Activated CD8-positive, alpha-beta memory T cell treated with anti-CD3 and anti-CD28 coated beads for 1 hour (primary cell): ENCODE data around the gene UNKL.
"Not testable (repeated sequence)": the region's sequence is repeated elsewhere in the genome, so short reads cannot be mapped to it uniquely, and the experiment has no call there.

Source experiments
- DNase-seq, 2 donors: peaks; one replicate each; pipeline ENCODE4 v3.0.0-alpha.2; 2020; ENCODE audit warnings: low read depth in 1 of 2; ENCODE audit errors: extremely low read depth in 1 of 2

UNKL gene

DNA sequence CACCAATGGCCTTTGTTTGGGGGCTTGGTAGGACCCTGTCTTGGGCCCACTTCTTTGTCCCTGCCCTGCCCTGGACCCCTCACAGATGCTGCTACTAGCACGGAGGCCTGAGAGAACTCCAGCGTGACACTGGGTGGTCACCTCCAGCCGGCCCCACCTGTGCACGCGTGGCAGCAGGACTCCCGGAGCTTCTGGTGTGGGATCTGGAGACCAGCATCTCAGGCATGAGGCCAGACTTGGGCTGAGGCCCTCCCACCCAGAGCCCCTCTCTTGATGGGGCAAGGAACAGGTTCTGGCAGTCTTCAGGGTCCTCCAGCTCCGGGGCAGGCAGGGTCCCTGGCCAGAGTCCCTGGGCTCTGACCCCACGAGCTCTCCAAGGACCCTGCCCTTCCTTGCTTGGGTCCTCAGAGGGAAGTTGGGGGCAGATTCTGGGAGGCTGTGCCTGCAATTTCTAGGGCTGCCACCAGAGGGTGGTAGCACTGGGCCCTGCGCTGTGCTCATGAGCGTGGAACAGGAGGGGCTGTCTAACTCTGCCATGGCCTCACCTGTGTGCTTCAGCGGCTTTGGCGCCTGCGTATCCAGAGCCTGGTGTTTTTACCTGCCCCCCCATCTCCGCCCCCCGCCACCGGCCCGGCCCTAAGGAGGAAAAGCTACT, 84.1 kb downstream of the UNKL start:
- no peak for DNase-seq

DNA sequence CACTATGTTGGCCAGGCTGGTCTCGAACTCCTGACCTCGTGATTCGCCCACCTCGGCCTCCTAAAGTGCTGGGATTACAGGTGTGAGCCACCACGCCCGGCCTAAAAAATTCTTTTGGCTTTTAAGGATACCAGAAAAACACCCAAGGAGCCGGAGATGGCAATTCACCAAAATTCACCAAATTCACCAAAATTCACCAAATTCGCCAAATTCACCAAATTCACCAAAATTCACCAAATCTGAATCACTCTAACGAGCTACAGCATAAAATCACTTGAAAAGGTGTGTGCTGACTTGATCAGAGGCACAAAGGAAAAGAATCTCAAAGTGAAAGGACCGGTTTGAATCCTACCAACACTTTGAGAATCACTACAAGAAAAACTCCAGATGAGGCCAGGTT, 85.5 kb downstream of the UNKL start:
- DNase-seq, result not testable (repeated sequence)

DNA sequence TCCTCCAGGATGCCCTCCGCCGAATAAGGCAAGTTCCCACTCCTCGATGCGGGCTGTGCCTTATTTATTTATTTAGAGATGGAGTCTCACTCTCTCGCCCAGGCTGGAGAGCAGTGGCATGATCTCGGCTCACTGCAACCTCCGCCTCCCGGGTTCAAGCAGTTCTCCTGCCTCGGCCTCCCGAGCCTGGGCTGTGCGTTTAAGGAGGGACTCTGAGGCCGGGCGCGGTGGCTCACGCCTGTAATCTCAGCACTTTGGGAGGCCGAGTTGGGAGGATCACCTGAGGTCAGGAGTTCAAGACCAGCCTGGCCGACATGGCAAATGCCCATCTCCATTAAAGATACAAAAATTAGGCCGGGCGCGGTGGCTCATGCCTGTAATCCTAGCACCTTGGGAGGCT, 86.4 kb downstream of the UNKL start:
- not testable (repeated sequence) for DNase-seq

DNA sequence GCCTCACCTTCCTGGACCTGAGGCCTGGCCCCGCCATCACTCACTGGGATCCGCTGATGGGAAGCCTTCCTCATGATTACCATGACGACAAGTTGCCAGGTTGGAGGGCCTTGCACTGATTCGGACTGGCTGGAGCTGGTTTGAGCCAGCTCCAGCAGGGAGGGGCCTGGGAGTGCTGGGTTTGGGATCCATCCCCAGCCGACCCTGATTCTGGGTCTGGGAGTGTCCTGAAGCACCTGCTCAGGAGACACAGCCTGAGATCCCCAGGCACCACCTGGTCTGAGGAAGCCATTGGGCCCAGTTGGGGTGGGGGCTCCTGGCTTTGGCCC, 86.9 kb downstream of the UNKL start:
- DNase-seq, result no peak

DNA sequence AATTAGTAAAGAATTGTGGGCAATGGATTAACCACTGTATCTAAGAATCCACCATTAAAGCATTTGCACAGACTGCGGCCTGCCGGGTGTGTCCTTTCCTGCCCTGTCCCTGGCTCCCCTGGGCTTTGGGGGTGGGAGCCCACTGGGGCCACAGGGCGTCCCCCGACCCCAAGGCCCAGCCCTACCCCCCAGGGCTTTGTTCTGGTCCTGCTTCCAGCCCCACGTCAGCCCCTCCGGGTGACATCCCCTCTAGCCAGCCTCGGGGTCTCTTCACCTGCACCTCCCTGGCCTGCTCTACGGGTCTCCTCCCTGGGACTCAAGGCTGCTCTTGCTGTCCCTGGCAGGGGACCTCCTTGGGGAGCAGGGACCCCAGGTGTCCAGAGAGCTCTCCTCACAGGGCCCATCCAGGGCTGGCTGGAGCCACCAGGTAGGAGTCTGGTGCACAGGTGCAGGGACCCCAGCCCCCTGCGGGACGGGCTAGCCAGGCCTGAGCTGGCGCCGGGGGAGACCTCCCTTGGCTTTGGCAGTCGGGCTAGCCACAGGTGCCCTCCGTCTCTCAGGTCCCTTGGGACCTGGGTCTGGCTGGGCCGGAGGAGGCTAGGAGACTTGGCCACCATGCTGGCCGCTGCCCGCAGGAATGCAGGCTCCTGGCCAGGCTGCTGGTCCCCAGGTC, 87.4 kb downstream of the UNKL start:
- no peak for DNase-seq

DNA sequence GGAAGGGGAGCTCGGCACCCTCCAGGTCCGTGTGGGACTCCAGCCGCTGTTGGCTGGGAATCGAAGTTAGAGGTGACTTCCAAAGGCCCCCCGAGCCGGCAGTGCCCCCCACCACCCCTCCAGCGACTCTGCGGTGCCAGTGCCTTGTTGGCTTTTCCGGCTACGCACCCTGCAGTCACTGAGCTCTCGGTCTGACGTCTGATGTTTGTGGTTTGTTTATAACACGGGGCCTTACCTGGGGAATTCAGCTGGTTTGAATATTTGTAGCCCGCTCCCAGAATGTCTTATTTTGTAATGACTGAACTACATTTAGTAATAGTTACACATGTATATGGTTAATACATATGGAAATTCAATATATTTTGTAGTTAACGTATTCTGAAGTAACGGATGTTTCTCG, 88.1 kb downstream of the UNKL start:
- DNase-seq, result no peak

DNA sequence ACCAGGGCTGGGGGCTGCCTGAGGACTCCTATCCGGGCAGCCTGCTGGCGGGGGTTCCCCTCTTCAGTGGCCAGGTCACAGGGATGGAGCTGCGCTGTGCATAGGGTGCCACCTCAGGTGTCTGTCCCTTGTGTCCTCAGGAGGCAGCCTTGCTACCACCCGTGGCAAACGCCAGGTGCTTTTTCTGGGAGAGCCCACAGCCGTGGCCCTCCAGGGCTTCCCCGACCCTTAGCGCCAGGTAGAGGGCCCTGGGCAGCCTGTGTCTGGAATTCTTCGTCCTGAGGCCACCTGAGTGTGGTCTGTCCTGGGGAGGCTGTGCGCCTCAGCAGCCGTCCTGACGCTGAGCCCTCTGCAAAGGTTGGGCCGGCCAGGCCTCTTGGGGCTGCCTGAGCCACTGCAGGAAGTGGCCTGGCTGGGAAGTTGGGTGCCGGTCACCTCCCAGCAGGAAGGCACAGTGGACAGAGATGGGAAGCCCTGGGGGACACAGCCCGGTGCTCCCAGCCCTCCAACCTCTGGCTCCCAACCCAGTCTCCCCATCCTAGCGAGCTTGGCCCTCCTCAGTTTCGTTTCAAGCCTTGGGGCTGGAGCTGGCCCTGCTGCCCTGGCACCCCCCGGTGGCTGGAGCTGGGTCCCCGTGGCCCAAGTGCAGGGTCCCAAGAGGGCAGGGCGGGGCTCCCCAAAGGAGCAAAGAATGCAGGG, 88.7 kb downstream of the UNKL start:
- DNase-seq, result no peak

DNA sequence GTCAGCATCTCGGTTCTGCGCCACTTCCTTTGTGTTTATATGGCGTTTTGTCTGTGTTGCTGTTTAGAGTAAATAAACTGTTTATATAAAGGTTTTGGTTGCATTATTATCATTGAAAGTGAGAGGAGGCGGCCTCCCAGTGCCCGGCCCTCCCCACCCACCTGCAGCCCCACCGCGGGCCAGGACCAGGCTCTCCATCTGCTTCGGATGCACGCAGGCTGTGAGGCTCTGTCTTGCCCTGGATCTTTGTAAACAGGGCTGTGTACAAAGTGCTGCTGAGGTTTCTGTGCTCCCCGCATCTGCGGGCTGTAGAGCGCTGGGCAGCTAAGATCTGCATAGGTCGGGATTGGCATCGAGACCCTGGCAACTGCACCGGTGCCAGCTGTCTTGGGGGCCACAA, 89.2 kb downstream of the UNKL start:
- no peak for DNase-seq

DNA sequence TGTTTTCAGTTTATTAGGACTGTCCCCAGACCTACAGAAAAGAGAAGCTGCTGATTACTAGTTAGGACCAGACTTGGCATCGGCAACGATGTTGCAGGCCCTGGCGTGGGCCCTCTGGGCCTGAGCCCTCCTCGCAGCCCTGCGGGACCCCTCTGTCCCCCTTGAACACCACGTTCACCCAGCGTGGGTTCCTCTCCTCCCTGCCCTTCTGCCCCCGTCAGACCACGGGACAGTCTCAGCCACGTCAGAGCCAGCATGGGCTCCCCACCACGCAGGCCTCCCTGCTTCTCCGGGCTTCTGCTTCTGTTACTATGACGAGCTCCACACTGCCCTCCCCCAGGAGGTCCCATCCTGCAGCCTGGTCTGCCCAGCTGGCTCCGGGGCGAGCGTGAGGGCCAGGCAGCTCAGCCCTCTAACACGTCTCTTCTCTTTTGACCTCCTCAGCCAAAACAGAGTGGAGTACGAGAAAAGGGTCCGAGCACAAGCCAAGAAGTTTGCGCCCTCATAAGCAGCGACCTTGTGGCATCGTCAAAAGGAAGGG, 90.1 kb downstream of the UNKL start:
- DNase-seq, result no peak

DNA sequence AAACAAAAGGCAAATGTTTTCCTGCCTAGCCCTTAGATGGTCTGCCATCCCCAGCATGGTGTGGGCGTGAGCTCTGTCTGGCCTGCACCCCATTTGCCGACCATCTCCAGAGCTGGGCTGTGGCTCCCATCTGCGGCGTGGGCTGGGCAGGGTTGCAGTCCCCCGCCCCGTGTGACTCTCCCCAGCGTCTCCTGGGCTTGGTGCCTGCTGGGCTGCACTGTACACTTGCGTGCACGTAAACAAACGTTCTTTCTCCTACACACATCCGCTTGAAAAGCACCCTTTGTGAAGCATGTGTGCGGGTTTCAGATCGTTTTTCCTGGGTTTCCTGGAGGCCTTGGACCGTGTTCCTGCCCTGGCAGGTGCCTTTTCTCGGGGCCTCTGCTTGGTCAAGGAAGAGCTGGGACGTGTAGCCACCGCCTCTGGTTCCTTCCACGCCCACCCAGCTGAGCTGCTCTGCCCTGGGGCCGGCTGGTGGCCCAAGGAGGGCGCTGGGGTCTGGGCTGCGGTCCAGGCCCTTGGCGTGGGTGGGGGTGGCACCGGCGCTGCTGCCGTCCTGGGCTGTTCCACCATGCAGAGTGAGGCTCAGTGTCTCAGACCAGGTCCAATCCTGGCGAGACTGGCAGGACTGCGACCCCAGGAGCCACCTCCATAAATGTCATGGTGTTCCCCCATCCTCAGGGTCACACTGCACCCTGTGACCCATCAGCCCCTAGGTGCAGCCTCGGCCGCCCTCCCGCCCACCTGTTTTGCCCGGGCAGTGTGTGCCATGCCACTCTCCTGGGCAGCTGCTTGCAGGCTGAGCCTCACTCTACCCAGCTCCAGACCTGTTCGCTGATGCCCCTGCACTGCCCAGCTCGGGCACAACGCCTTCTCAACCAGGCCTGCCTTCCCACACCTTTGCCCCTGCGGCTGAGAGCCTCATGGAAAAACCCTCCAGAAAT, 90.9 kb downstream of the UNKL start:
- DNase-seq, result no peak

DNA sequence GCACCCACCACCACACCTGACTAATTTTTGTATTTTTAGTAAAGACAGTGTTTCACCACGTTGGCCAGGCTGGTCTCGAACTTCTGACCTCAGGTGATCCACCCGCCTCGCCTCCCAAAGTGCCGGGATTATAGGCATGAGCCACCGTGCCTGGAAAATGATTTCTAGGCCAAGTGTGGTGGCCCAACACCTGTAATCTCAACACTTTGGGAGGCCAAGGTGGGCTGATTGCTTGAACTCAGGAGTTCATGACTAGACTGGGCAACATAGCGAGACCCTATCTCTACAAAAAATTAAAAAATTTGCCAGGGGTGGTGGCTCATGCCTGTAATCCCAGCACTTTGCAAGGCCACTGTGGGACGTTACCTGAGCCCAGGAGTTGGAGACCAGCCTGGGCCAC, 92.1 kb downstream of the UNKL start:
- DNase-seq, result no peak

DNA sequence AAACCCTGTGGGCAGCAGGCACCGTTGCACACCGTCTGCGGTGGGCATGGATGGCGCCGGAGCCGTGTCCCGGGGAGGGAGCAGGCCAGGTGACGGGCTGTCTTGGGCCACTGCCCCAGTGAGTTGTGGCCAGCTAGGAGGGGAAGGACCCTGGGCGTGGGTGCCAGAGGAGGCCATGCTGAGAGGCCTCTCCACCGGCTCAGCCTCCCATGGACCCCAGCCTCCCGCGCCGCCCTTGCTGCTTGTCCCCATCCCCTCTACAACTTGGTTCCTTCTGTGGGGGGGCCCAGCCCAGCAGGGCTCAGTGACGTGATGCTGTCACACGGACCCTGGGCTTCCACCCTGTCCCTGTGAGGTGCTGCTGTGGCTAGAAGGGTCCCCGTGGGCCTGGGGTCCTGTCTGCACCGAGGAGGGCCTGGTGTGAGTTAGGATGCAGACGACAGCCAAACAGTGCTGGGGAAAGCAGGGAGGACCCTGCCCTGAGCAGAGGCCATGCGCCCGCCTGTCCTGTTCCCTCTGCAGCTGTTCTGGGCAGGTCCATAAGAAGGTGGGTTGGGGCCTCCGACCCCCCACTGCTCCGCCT, 93.8 kb downstream of the UNKL start:
- no peak for DNase-seq

DNA sequence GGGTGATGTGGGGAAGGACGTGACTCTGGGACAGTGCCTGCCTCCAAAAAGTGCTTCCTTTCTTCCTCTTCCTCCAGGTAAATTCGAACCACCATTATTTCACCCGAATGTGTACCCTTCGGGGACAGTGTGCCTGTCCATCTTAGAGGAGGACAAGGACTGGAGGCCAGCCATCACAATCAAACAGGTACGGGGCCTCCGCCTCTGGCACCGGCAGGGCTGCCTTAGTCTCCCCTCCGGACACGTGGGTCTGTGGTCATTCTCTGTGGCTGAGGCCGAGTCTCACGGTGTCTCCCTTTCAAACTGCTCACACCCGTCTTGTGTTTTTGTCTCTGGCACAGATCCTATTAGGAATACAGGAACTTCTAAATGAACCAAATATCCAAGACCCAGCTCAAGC, 94.4 kb downstream of the UNKL start:
- no peak for DNase-seq

DNA sequence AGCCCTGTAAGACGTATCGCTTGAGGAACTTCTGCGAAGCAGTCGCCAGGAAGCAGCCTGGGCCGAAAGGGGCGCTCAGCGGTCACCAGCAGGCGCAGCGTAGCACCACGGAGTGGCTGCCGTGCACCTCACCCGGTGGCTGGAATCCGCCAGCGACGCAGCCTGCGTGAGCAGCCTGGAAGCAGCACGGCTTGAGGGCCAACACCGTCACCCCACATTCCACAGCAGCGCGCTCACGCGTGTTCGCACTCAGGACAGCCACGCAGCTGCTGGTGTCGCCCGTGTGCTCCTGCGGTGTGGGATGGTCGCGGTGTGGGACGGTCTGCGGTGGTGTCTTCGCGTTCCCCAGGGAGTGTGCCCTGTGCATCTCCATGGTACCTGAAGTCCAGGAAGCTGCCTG, 95.5 kb downstream of the UNKL start:
- DNase-seq, result no peak

DNA sequence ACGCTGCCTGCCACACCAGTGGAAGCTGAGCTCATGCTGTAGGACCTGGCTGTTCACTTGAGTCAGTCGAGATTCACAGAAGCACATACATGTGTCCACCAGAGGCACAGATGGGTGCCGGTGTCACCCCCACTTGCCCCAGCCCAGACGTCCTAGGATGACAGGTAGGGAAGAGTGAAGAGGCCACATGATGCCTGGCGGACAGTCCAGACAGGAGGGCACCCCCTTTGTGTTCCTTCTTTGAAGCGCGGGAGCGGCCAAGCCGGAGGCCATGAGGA, 96.3 kb downstream of the UNKL start:
- no peak for DNase-seq

DNA sequence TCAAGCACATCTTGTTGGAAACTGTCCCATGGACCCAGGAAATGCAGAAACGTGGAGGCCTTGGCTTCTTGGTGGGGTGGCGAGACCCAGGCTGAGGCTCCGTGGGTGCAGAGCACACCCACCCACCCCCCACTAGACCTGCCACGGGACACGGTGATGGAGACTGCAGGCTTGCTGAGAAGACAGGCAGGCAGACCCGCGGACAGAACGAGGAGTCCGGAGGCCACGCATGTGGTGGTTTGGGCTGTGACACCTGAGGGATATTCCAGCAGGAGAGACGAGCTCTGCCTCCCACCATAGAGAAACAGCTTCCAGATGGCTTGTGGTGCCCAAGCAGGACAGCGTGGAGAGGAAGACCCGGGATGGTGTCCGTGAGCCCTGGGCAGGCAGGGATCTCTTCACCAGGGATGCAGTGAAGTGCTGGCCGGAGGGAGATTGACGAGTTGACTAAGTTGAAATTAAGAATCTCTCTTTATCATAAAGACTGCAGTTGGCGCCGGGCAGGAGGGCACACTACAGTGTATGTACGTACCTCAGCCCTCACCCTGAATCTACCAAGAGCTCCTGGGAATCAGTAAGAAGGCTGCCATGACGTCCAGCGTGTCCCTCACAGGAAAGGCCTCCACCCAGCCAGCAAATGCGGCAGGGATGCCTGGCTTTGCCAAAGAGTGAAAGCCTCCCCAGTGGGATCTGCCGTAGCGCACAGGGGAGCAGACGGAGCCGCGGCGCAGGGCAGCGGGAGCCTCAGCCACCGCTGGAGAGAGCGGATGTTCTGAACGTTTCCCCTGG, 96.8 kb downstream of the UNKL start:
- DNase-seq, result no peak

DNA sequence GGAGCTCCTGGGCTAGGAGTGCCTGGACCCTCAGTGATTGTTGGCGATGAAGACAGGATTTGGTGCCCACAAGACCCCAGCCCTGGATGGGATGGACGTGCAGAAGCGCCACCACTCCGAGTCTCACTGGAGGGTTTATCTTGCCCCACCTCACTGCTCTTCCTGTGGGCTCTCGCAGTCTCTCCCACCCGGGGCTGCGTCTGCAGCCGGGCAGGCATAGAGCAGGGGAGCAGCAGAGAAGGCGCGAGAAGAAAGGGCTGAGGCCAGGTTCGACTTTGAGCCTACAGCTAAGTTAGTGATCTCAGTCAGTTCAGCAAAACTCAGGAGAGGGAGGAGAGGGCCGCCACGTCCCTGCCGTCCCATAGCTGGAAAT, 98.5 kb downstream of the UNKL start:
- DNase-seq, result no peak

DNA sequence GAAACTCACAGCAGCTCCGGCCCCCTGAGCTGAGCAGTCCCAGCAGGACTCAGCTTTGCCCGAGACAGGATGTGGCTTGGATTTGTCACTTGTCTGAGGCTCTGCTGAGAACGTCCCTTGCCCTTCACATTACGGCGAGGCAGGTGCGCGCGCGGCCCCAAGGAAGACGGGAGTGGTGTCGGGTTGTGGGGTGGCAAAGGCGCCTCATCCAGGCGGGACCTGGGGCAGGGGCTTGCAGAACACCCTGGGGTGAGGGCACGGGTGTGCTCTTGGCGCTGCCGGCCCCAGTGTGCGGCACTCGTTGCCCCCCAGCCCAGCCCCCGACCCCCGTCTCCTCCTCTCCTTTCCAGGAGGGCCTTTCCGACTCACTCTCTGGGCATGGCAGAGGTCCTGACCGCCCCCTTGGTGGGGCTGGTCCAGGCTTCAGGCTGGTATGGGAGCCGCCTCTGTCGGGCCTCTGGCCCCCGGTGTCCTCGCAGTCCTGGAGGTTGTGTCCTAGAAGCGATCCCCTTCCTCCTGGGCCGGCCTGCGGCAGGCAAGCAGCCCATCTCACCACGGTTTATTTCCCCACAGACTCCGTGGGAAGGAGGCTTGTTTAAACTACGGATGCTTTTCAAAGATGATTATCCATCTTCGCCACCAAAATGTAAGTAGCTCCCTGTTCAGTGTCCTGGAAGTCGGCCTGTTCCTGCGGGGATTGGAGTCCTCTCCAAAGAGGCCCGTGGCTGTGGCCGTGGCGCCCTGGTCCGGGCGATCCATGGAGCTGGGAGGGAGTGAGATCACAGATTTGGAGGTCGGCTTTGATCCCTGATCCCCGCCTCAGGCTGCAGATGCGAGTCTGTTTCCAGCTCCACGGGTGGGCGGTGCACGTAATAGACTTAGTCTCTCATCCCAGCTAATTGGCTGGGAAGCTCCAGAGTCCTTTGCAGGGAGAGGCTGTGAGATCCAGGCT, 99.1 kb downstream of the UNKL start:
- DNase-seq, result no peak

DNA sequence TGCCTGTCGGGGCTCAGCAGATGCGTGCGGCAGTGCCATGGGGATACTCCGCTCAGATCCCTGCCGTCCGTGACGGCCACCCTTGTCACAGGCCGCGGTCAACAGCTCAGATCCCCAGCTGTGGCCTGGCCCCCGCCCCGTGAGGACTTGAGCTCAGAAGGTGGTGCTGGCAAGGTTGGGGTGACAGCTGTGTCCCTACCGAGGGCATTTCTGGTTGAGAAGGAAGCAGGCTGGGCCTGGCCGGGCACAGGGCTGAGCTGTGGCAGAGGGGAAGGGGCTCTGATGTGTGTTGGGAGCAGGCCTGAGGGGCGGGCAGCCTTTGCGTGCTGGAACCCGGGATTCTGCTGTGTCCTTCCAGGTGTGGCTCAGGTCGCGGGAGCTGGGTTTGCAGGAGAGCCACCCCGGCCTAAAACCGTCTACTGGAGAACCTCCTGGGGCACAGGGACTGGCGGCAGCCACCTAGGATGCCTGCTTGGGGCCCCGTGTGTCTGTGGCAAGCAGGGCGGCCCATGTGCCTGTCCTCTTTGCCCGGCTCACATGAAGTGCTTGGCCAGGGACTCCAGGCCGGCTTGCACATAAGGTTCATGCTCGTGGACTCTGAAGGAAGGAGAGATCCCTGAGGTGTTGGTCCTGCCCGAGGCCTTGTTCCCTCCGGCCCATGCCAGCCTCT, 100.0 kb downstream of the UNKL start:
- no peak for DNase-seq
